ENCODE data around the gene CAB39L. TPM values are rescaled to one million over a fixed set of nuclear protein-coding genes. Genes with fewer than 3 reads are reported as not detected.

Gene CAB39L
- total RNA-seq (2014; rRNA removed; shearing (Covaris generic)) = 8.3 and 12.6 TPM in 2 replicates

- DNase-seq (ENCODE audit: low read depth) = peak; percentile 98
Measured at GRCh38 chr13:49443704-49444523, at the start of gene CAB39L, which contains the start of gene SETDB2. Gene CAB39L, minus strand, starts transcription at chr13:49444064. Its CDS starts 61,154 bp downstream, at chr13:49382910. Gene SETDB2, plus strand, starts transcription at chr13:49444274. Its CDS starts 7,620 bp downstream, at chr13:49451894.

GRCh38 chr13:49488563-49488962, 44.7 kb upstream of the CAB39L start:
- DNase-seq (ENCODE audit: low read depth) = no peak

- no peak for DNase-seq (ENCODE audit: low read depth)
Measured at GRCh38 chr13:49481788-49482187, 37.9 kb upstream of the CAB39L start.

- DNase-seq (ENCODE audit: low read depth) = no peak
Measured at GRCh38 chr13:49476529-49476928, 32.7 kb upstream of the CAB39L start.

GRCh38 chr13:49472186-49472585, 28.3 kb upstream of the CAB39L start:
- no peak for DNase-seq (ENCODE audit: low read depth)

- DNase-seq (ENCODE audit: low read depth) = no peak
Measured at GRCh38 chr13:49466292-49466838, 22.5 kb upstream of the CAB39L start.

GRCh38 chr13:49464621-49465325, 20.9 kb upstream of the CAB39L start:
- DNase-seq (ENCODE audit: low read depth) = no peak

GRCh38 chr13:49464085-49464484, 20.2 kb upstream of the CAB39L start:
- no peak for DNase-seq (ENCODE audit: low read depth)

- DNase-seq (ENCODE audit: low read depth) = no peak
Measured at GRCh38 chr13:49459580-49459979, 15.7 kb upstream of the CAB39L start.

GRCh38 chr13:49457221-49457620, 13.4 kb upstream of the CAB39L start:
- no peak for DNase-seq (ENCODE audit: low read depth)

- DNase-seq (ENCODE audit: low read depth) = no peak
Measured at GRCh38 chr13:49456156-49456555, 12.3 kb upstream of the CAB39L start.

- no peak for DNase-seq (ENCODE audit: low read depth)
Measured at GRCh38 chr13:49455007-49455398, 11.1 kb upstream of the CAB39L start.

- DNase-seq (ENCODE audit: low read depth) = no peak
Measured at GRCh38 chr13:49454388-49455006, 10.6 kb upstream of the CAB39L start.

- DNase-seq (ENCODE audit: low read depth) = no peak
Measured at GRCh38 chr13:49453465-49453864, 9.6 kb upstream of the CAB39L start.

GRCh38 chr13:49452725-49453457, 9.0 kb upstream of the CAB39L start:
- DNase-seq (ENCODE audit: low read depth) = no peak

GRCh38 chr13:49450105-49450819, 6.4 kb upstream of the CAB39L start:
- DNase-seq (ENCODE audit: low read depth) = no peak

- DNase-seq (ENCODE audit: low read depth) = no peak
Measured at GRCh38 chr13:49448753-49449152, 4.9 kb upstream of the CAB39L start.

GRCh38 chr13:49446473-49446872, 2.6 kb upstream of the CAB39L start:
- no peak for DNase-seq (ENCODE audit: low read depth)

- peak; percentile 73 for DNase-seq (ENCODE audit: low read depth)
Measured at GRCh38 chr13:49444524-49445395, 896 bp upstream of the CAB39L start.

- peak; percentile 59 for DNase-seq (ENCODE audit: low read depth)
Measured at GRCh38 chr13:49443357-49443703, 534 bp downstream of the CAB39L start.

Measured in RPMI7951 (cell line).